Fibroblast of villous mesenchyme (primary cell): ENCODE measurements around the gene PDZD2. TPM values are rescaled to one million over a fixed set of nuclear protein-coding genes. Genes with fewer than 3 reads are reported as not detected.

Experiments
- DNase-seq: peaks from one replicate; pipeline ENCODE4 v3.0.0-alpha.2; 2010; ENCODE audit warnings: low read depth
- H3K4me3 ChIP-seq: 2 replicates; pipeline ENCODE4 v1.5.1; 2011; ENCODE audit warnings: low read depth, mild to moderate bottlenecking, low read length
- CTCF ChIP-seq: IDR thresholded peaks from 2 replicates; pipeline ENCODE4 v1.5.1; 2012; ENCODE audit warnings: low read depth, mild to moderate bottlenecking, low read length; ENCODE audit not compliant: insufficient read depth
- total RNA-seq: library from RNA; depleted of rRNA; stranded (reverse); fragments of >200 nt; gene quantifications from 2 replicates; pipeline ENCODE4 v1.2.3, GENCODE V29; 2012

The PDZD2 gene
- total RNA-seq, 1 donor, result 2.6 TPM

- H3K4me3 ChIP-seq, result no peak overlapping the region
- DNase-seq, result no peak
- TF ChIP-seq CTCF, result no peak
Measured at GRCh38 chr5:31807789-31808540, 169.0 kb downstream of the PDZD2 start.

GRCh38 chr5:31809050-31809870, 170.3 kb downstream of the PDZD2 start:
- TF ChIP-seq CTCF, result peak; percentile 75
- H3K4me3 ChIP-seq, result no peak overlapping the region
- DNase-seq, result peak; percentile 72

- H3K4me3 ChIP-seq, result no peak overlapping the region
- TF ChIP-seq CTCF, result no peak
- DNase-seq, result peak; percentile 82
Measured at GRCh38 chr5:31811210-31811609, 172.3 kb downstream of the PDZD2 start.

GRCh38 chr5:31815376-31815775, 176.4 kb downstream of the PDZD2 start:
- H3K4me3 ChIP-seq, result no peak overlapping the region
- DNase-seq, result no peak
- no peak for TF ChIP-seq CTCF

- H3K4me3 ChIP-seq, result no peak overlapping the region
- no peak for DNase-seq
- no peak for TF ChIP-seq CTCF
Measured at GRCh38 chr5:31819926-31820516, 181.1 kb downstream of the PDZD2 start.

GRCh38 chr5:31823472-31823871, 184.5 kb downstream of the PDZD2 start:
- TF ChIP-seq CTCF, result no peak
- no peak overlapping the region for H3K4me3 ChIP-seq
- DNase-seq, result no peak
